ENCODE data around the gene PABPC4L. TPM values are rescaled to one million over a fixed set of nuclear protein-coding genes. Genes with fewer than 3 reads are reported as not detected.

PABPC4L gene
- total RNA-seq, 1 donor, result not detected

- Histone ChIP-seq H3K9me3 (ENCODE audit: low read depth, low read length) (no peaks in the 10 kb centered on the region), H3K27me3 (ENCODE audit: insufficient read depth, low read length) (no peaks in the 10 kb centered on the region), H3K4me3 (ENCODE audit: low read length) (no peak overlapping the region), H3K4me1 (ENCODE audit: insufficient read depth, low read length) (no peaks in the 10 kb centered on the region)
Measured at GRCh38 chr4:134154097-134154496, 47.5 kb downstream of the PABPC4L start.

GRCh38 chr4:134147941-134148340 is 53.6 kb downstream of the PABPC4L start:
- H3K27me3 ChIP-seq (ENCODE audit: insufficient read depth, low read length), result no peaks in the 10 kb centered on the region
- H3K4me1 ChIP-seq (ENCODE audit: insufficient read depth, low read length), result no peaks in the 10 kb centered on the region
- no peaks in the 10 kb centered on the region for H3K9me3 ChIP-seq (ENCODE audit: low read depth, low read length)
- H3K4me3 ChIP-seq (ENCODE audit: low read length), result no peak overlapping the region

All from mononuclear cell (primary cell).